IPS DF 6.9 (cell line): Measurements from ENCODE around the gene RFX1.

Experiments
- DNase-seq: peaks from one replicate; pipeline ENCODE4 v3.0.0-alpha.2; 2013; ENCODE audit warnings: low read depth, low spot score
- H3K27ac ChIP-seq: one replicate; pipeline ENCODE4 v1.5.1; 2013; ENCODE audit warnings: low read length, control low read depth
- H3K27me3 ChIP-seq: 2 replicates; pipeline ENCODE4 v1.6.1; 2013; ENCODE audit warnings: mild to moderate bottlenecking, low read length; ENCODE audit not compliant: control insufficient read depth, insufficient read depth
- H3K36me3 ChIP-seq: 2 replicates; pipeline ENCODE4 v1.6.1; 2013; ENCODE audit warnings: low read length; ENCODE audit not compliant: control insufficient read depth, insufficient read depth
- H3K4me1 ChIP-seq: 2 replicates; pipeline ENCODE4 v1.6.1; 2013; ENCODE audit warnings: low read length; ENCODE audit not compliant: control insufficient read depth, insufficient read depth
- H3K4me3 ChIP-seq: 2 replicates; pipeline ENCODE4 v1.5.1; 2013; ENCODE audit warnings: mild to moderate bottlenecking, low read length
- H3K9me3 ChIP-seq: 2 replicates; pipeline ENCODE4 v1.6.1; 2013; ENCODE audit warnings: low read length, inconsistent platforms; ENCODE audit not compliant: control insufficient read depth, insufficient read depth
- WGBS: extraction: QIAGEN DNeasy Blood & Tissue Kit; methylation state at CpG from one replicate; pipeline ENCODE4 v1.1.7; 2013; ENCODE audit warnings: mixed read lengths, missing lambda C conversion rate; ENCODE audit not compliant: insufficient read length, insufficient coverage; 5-methylcytosine and 5-hydroxymethylcytosine counted together

Gene RFX1

DNA sequence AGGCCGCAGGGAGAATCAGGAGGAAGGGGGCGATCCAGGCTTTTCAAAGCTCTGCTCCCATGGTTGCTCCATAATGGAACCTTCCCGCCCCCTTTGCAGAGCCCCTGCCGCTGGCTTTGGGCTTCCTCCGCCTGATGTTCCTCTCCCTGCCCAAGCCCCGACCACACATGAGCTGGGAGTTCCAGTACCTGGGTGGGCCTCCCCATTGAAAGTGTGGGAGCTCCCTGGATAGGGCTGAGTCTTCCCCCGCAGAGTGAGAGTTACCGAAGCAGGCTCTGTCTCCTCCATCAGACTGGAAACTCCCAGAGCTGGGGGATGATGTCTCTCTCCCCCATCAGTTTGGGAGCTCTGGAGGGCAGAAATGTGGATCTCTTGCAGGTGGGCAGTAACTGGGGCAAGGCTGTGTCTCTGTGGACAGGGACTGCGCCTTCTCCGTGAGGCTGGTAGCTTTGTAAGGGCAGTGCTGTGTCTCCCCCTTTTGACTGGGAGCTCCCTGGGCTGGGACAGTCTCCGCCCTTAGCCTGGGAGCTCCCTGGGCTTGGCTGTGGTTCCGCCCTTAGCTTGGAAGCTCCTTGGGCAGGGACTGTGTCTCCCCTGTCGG, 53.1 kb downstream of the RFX1 start:
- H3K9me3 ChIP-seq, result no peaks in the 10 kb centered on the region
- no peaks in the 10 kb centered on the region for H3K27me3 ChIP-seq
- H3K4me1 ChIP-seq, result peaks cover 3% of the 10 kb centered on the region; the same call in 1 of the 2 replicates
- no CpG with 5 or more reads among the region's 13 CpGs for WGBS
- H3K27ac ChIP-seq, result no peak overlapping the region
- H3K4me3 ChIP-seq, result peak overlapping the region; percentile 93
- H3K36me3 ChIP-seq, result peaks cover 22% of the 10 kb centered on the region
- no peak for DNase-seq

DNA sequence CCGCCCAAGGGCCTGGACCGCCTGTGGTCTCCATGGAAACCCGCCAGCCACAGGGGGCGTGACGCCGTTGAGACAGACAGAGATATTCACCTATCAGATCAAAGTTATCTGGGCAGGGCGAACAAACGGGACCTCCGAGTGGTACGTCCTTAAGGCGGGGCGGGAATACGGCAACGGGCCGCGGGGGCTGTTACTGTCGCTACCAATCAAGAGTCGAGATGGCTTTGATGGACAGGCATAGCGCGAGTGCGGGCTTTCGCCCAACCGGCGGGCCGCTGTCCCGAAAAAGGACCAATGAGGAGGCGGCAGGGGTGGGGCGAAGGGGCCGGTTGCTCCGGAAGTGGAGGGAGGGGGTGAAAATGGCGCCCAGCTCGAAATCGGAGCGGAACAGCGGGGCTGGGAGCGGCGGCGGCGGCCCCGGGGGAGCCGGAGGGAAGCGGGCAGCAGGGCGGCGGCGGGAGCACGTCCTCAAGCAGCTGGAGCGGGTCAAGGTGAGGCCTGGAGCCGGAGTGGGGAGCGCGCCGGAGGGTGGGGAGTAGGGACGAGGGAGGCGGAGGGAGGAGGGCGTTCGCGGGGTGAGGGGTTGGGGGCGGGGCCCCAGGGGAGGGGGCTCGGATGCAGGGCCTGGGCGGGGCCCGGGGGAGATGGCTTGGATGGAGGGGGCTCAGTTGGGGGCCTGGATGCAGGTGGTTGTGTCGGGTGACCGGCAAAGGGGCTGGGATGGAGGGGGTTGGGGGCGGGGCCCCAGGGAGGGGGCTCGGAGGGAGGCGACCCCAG, 53.8 kb downstream of the RFX1 start, which contains the start of gene DCAF15:
TSS of gene DCAF15 (plus strand) at position 356 of the 777 bp plus-strand sequence. CDS start at position 360, 4 bp downstream.
- Histone ChIP-seq H3K36me3 (peaks cover 22% of the 10 kb centered on the region), H3K4me3 (peak within 1 kb of the TSS; percentile 93), H3K27ac (no peak within 1 kb of the TSS), H3K27me3 (no peaks in the 10 kb centered on the region), H3K9me3 (no peaks in the 10 kb centered on the region), H3K4me1 (peaks cover 3% of the 10 kb centered on the region; the same call in 1 of the 2 replicates)
- WGBS, result no CpG with 5 or more reads among the region's 65 CpGs
- DNase-seq, result peak; percentile 95

DNA sequence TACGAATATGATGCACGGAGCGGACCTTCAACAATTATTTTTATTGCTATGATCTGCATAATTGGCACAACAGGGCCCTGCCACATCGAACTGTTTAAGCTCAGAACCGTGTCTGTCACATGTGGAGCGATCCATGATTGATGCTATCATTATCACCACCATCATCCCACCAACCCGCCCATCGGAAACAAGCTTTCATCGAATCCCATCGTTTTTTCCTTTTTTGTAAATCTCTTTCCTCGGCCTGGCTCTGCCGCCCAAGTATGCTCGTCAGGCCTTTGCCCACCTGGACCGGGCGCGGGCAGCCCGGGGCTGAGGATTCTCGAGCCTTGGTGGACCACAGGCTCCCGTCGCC, 54.3 kb downstream of the RFX1 start:
- Histone ChIP-seq H3K4me1 (peaks cover 3% of the 10 kb centered on the region; the same call in 1 of the 2 replicates), H3K4me3 (peak overlapping the region; percentile 43; the same call in 1 of the 2 replicates), H3K36me3 (peaks cover 17% of the 10 kb centered on the region), H3K27me3 (no peaks in the 10 kb centered on the region), H3K27ac (no peak overlapping the region), H3K9me3 (no peaks in the 10 kb centered on the region)
- no CpG with 5 or more reads among the region's 20 CpGs for WGBS
- DNase-seq, result no peak

DNA sequence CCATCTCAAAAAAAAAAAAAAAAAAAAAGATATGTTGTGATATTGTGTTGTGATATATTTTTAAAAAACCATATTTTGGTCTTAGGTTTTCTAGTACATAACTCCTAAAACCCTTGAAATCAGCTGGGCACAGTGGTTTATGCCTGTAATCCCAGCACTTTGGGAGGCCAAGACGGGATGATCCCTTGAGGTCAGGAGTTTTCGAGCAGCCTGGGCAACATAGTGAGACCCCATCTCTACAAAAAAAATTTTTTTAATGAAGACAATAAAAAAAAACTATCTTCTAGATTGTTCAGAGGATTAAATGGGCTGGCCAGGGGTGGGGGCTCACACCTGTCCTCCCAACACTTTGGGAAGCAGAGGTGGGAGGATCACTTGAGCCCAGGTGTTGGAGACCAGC, 55.1 kb downstream of the RFX1 start:
- H3K4me3 ChIP-seq, result no peak overlapping the region
- no CpG with 5 or more reads among the region's 2 CpGs for WGBS
- H3K36me3 ChIP-seq, result peaks cover 11% of the 10 kb centered on the region

DNA sequence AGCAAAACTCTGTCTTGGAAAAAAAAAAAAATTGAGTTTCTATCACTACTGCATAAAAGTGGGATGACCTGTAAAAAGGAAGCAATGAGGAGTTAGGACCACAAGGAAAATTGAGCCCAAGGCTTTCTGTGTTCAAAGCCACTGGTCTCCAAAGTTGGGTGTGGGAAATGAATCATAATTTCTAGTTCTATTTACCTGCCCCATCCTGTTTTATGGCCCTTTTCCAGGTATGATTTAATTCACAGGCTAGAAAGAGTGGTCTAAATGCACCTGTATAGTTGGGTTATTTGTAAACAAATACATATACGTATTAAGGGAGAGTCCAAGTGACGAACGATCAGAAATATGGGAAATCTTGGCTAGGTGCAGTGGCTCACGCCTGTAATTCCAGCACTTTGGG, 59.7 kb downstream of the RFX1 start:
- peaks cover 2% of the 10 kb centered on the region; the same call in 1 of the 2 replicates for H3K36me3 ChIP-seq
- no peak overlapping the region for H3K27ac ChIP-seq
- DNase-seq, result no peak
- no peak overlapping the region for H3K4me3 ChIP-seq
- WGBS, result no CpG with 5 or more reads among the region's 4 CpGs
- 0 out of 2 replicates have a peak, but pooled peaks cover 1% of the 10 kb centered on the region for H3K27me3 ChIP-seq
- H3K9me3 ChIP-seq, result no peaks in the 10 kb centered on the region
- H3K4me1 ChIP-seq, result no peaks in the 10 kb centered on the region

More for the DNA sequence above, 55.1 kb downstream of the RFX1 start:
- DNase-seq, result no peak
- H3K9me3 ChIP-seq, result no peaks in the 10 kb centered on the region
- no peak overlapping the region for H3K27ac ChIP-seq
- H3K4me1 ChIP-seq, result peaks cover 3% of the 10 kb centered on the region; the same call in 1 of the 2 replicates
- H3K27me3 ChIP-seq, result no peaks in the 10 kb centered on the region

DNA sequence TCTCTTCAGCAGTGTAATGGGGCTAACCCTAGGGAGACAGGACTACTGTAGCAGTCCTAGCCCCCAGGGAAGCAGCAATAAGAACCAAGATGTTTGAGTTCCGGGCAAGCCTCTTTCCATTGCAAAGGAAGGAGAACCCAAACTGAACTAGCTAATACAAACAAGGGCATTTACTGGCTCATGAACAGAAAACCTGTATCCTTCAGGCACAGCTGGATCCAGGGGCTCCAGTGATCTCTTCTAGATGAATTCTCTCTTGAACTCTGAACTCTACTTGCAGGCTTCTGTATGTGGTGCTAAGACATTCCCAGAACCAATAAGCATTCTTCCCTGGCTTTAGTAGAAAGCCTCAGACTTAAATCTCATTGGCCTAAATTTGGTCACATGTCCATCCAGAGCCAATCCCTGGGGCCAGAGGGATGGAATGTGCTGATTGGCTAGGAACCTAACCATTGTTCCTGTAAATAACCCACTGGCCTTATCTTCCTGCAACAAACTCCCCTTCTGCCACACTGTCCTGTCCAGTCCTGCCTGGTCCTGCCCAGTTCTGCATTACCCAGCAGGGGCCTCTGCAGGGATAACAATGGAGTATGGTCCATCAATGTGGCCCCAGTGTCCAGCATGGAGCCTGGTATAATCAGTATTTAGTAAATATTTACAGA, 64.0 kb downstream of the RFX1 start:
- no peaks in the 10 kb centered on the region for H3K9me3 ChIP-seq
- H3K4me1 ChIP-seq, result peaks cover 7% of the 10 kb centered on the region
- no peak overlapping the region for H3K4me3 ChIP-seq
- no CpG with 5 or more reads among the region's 1 CpG for WGBS
- H3K27me3 ChIP-seq, result 0 out of 2 replicates have a peak, but pooled peaks cover 1% of the 10 kb centered on the region
- no peak for DNase-seq
- H3K36me3 ChIP-seq, result peaks cover 2% of the 10 kb centered on the region; the same call in 1 of the 2 replicates
- no peak overlapping the region for H3K27ac ChIP-seq

DNA sequence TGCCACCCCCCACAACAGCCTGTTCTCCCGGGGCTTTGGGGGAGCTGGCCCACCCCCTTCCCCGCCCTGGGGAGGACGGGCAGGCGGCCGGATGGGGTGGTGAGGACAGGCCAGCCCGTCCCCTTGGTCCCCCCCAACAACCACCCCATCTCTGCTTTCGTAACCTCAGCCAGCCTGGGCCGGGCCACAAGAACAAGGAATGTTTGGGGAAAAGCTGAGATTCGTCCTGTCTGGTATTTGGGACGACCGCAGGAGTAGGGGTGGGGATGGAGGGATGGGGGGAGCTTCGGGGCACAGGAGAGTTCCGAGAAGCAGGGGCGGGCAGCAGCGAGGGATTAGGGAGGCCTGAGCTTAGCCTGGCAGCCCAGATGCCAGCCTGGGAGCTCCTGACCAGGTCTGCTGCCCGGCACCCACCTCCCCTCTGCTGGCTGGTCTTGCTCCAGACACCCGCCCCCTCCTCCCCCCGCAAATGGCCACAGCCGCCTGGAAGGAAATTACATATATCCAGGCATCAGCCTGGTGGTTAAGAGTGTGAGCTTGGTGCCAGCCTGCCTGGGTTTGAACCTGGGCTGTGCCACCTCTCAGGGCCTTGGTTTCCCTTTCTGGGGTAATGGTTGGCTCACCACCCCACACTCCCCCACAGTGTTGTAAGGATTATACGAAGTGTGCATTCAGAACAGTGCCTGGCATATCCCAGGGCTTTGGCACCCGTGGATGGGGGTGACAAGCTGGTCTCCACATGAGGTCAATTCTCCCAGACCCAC, 67.6 kb downstream of the RFX1 start, which contains the start of gene PODNL1:
TSS of gene PODNL1 (minus strand) at position 117 of the 764 bp plus-strand sequence. CDS start 236 bp downstream, outside the sequence.
- DNase-seq, result no peak
- H3K9me3 ChIP-seq, result no peaks in the 10 kb centered on the region
- WGBS, result no CpG with 5 or more reads among the region's 21 CpGs
- H3K27ac ChIP-seq, result no peak within 1 kb of the TSS
- peaks cover 12% of the 10 kb centered on the region for H3K4me1 ChIP-seq
- peaks cover 2% of the 10 kb centered on the region; the same call in 1 of the 2 replicates for H3K36me3 ChIP-seq
- 0 out of 2 replicates have a peak, but pooled peaks cover 1% of the 10 kb centered on the region for H3K27me3 ChIP-seq
- no peak within 1 kb of the TSS for H3K4me3 ChIP-seq

DNA sequence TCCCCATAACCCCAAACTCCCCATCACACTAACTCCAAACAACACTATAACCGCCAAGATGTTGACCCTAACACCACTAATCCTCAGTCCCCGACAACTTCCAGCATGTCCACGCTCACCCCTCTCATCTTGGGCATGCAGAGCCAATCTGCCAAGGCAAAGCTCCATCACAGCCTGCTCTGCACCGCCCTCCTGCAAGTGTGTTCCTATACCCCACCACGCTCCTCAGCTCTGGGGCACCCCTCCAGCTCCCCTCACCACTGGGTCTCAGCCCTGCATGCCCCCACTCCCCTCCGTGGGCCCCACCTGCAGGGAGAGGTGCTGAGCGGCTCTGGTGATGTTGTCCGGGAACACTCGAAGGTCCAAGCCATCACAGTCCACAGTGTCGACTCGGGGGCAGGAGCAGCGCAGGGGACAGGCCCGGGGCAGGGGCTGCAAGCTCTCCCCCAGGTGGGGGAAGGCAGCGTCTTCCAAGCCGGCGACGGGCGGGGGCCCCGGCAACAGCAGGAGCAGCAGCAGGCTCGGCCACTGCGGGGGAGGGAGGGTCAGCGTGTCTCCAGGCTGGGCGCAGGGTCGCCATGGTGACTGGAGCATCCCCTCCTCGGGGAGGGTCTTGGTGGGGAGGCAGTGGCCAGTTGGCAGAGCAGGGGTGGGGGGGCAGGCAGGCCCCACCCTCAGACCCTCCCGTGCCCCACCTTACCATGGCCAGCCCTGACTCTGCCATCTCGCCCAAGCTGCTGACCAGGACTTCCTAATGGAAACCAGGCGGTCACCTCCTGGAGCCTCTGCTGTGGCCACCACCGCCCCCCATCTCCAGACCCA, 68.4 kb downstream of the RFX1 start:
- Histone ChIP-seq H3K4me1 (peaks cover 12% of the 10 kb centered on the region), H3K36me3 (peaks cover 2% of the 10 kb centered on the region; the same call in 1 of the 2 replicates), H3K27me3 (0 out of 2 replicates have a peak, but pooled peaks cover 1% of the 10 kb centered on the region), H3K9me3 (no peaks in the 10 kb centered on the region), H3K4me3 (no peak overlapping the region), H3K27ac (no peak overlapping the region)
- no peak for DNase-seq
- WGBS, result 100% methylated on average over 1 of the region's 29 CpGs

DNA sequence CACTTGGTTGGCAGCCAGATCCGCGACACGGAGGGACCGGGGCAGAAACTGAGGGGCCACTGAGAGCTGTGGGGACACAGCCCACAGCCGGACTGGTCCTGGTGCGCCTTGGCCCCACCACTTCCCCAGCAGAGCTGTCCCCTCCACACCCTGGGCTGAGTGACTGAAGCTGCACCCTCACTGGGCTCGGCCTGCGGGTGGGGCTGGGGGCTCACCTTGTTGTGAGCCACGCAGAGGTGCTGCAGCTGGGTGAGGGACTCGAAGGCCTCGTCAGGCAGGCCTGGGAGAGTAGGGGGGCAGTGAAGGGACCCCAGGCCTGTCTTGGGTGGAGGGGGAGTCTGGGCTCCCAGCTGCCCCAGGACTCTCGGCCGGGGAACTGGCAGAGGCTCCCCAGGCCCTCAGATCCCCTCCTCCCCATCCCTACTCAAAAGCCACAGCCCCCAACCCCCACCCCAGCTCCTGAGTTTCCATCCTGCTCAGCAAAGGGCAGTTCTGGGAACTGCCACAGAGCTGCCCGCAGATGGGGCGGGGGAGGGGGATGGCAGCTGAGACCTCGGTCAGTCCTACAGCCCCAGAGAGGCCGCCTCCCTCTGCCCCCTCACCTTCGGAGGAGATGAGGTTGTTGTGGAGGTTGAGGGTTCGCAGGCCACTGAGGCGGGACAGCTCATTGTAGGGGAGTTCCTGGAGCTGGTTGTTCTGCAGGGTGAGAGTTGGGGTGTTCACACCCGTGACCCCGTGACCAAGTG, 70.2 kb downstream of the RFX1 start:
- Histone ChIP-seq H3K27ac (no peak overlapping the region), H3K4me3 (no peak overlapping the region), H3K9me3 (no peaks in the 10 kb centered on the region), H3K4me1 (peaks cover 12% of the 10 kb centered on the region), H3K27me3 (no peaks in the 10 kb centered on the region), H3K36me3 (no peaks in the 10 kb centered on the region)
- no CpG with 5 or more reads among the region's 22 CpGs for WGBS
- no peak for DNase-seq
